ENCODE data around the gene CAMK1.
A peak's percentile ranks its signal among the peaks of the same experiment; 100 is the strongest.

The CAMK1 gene

GRCh38 chr3:9770276-9770812, 597 bp upstream of the CAMK1 start:
- no peak for DNase-seq

DNA sequence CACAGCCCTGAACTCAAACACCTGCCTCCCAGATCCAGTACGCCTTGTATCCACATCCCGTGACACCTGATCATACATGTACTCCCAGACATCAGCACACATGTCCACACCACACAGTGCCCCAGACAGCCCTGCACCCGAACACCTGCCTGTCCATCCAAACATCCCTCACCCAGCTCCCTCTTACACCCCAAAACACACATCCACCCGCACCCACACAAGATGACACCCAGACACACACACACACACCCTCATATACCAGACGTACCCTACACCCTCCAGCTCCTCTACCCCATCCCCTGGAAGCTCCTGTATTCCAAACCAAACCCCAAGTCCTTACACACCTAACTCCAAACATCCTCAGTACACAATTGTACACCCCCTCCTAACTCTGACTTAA, 735 bp downstream of the CAMK1 start:
- no peak for DNase-seq

GRCh38 chr3:9768141-9768775, 1.5 kb downstream of the CAMK1 start:
- DNase-seq, result no peak

- no peak for DNase-seq
Observed at GRCh38 chr3:9767418-9767817, 2.3 kb downstream of the CAMK1 start.

DNA sequence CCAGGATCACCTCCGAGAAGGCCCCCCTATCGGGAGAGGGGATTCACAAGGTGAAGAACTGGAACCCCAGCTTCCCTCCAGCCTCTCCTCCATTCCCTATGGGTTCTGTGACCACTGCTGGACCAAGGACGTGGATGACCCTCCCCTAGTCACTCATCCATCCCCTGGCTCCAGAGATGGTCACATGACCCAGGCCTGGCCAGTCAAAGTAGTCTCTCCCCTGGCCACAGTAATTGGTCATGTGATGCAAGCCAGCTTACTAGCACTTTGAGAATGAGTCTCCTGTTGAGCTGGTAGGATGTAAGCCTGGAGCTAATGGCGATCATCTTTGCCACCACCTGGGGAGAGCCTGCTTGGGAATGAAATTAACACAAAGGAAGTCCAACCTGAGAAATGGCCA, 3.9 kb downstream of the CAMK1 start:
- DNase-seq, result no peak

GRCh38 chr3:9762871-9763270, 6.9 kb downstream of the CAMK1 start:
- DNase-seq, result no peak

DNA sequence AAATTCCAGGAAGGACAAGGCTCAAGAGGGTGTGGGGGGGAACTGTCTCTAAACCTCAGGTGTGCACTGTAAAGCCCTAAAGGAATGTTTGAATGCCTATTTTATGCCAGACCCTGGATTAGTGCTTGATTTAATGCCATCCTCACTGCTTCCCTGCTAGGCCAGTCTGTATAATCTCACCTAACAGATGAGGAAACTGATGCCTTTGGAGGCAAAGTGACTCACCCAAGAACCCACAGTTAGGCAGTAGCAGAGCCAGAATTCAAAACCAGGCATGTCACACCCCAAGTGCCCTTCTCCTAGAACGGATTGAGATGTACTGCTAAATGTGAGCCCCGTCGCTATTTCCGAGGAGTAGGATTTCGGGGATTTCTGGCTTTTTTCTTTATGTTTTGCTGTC, 7.8 kb downstream of the CAMK1 start:
- no peak for DNase-seq

DNA sequence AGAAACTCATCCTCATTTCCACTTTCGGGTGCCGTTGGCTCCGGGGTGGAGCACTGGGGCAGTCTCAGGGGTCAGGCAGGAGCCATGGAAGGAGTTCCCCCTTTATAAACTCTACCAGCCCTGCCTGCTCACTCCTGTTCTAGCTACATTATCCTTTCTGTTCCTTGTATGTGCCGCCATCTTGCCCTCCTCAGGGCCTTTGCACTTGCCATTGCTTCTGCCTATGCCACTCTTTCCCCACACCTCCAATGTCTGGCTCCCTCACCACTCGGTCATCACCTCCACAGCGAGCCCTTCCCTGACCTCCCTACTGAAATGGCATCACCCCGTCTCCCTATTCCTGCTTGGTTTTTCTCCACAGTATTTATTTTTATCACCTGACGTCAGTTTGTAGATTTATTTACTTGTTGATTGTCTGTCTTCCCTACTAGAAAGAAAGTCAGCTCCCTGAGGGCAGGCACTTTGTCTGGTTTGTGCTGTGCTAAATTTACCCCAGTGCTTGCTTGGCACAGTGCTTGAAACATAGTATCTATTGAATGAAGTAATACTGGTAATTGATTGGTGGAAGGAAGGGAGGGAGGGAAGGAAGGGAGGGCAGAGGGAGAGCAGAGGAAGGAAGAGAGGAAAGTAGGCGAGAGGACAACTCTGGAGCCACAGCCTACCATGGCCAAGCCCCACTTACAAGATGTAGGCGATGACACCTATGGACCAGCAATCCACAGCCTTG, 8.8 kb downstream of the CAMK1 start:
- no peak for DNase-seq

DNA sequence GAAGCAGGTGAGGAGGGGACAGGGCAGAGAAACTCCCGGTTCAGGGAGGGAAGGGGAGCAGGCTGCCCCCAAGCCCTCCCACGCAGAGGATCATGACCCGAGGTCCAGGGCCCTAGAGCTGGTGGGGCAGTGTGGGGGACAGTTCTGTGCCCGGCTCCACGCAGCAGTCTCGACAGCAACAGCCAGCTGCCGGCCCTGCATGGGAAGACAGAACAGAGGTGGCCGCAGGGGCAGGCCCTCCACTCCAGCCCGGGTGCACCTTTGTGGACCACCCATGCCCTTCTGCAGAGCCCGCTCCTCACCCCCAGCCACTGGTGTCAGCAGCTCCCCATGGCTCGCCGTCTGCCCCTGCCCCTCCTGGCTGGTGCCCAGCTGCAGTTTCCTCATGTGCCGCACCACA, 12.3 kb downstream of the CAMK1 start:
- no peak for DNase-seq

- no peak for DNase-seq
Observed at GRCh38 chr3:9754678-9755077, 15.1 kb downstream of the CAMK1 start.

- no peak for DNase-seq
Observed at GRCh38 chr3:9750556-9751411, 19.0 kb downstream of the CAMK1 start.

- DNase-seq, result peak; percentile 90
Observed at GRCh38 chr3:9749645-9750555, 19.8 kb downstream of the CAMK1 start, which contains the start of gene OGG1. Gene OGG1, plus strand, starts transcription at chr3:9749952. Its CDS starts 335 bp downstream, at chr3:9750287.

- no peak for DNase-seq
Observed at GRCh38 chr3:9749296-9749644, 20.5 kb downstream of the CAMK1 start.

GRCh38 chr3:9748031-9748430, 21.7 kb downstream of the CAMK1 start:
- no peak for DNase-seq

GRCh38 chr3:9747267-9747666, 22.5 kb downstream of the CAMK1 start:
- DNase-seq, result no peak

DNA sequence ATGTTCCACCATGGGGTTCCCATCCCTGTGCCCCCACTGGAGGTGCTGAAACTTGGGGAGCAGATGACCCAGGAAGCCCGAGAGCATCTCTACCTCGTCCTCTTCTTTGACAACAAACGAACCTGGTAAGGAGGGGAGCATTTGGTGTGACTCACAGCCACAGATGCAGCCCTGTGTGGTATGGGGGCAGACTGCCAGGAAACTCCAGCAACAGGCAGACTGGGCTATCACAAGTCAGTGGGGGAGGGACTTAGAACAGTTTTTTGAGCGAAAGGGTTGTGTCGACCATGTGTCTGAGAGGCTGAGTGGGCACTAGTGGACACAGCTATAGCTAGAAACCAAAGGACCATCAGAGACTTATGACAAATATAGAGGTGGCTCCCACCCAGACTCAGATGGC, 23.4 kb downstream of the CAMK1 start:
- DNase-seq, result no peak

GRCh38 chr3:9745521-9745920, 24.2 kb downstream of the CAMK1 start:
- no peak for DNase-seq

DNA sequence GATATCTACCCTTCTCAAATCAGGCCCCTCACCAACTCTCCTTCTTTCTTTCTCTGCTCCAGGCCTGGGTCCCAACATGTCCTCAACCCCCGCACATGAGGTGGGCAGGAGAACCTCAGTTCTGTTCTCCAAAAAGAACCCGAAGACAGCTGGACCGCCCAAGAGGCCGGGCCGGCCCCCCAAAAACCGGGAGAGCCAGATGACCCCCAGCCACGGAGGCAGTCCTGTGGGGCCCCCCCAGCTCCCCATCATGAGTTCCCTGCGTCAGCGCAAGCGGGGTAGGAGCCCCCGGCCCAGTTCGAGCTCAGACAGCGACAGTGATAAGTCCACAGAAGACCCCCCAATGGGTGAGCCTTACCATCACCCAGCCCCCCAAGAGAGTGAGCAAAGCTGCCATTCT, 25.6 kb downstream of the CAMK1 start:
- no peak for DNase-seq

- no peak for DNase-seq
Observed at GRCh38 chr3:9743548-9743947, 26.2 kb downstream of the CAMK1 start.

DNA sequence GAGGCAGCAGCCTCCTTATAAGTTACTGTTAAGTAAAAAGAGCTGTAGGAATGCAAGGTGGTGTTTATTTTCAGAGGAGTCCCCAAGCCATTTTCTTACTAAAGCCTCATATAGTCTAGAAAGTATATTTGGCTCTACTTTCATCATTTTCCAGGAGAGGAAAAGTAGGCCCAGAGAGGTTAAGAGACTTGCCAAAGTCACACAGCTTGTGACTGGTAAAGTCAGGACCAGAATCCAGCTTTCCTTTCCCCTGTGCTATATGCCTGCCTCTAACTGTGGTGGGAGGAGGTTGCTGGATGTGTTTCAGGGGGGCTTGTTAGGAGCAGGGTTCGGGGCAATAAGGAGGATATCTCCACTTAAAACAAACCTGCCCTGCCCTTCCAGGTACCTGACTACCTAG, 27.2 kb downstream of the CAMK1 start:
- no peak for DNase-seq

DNA sequence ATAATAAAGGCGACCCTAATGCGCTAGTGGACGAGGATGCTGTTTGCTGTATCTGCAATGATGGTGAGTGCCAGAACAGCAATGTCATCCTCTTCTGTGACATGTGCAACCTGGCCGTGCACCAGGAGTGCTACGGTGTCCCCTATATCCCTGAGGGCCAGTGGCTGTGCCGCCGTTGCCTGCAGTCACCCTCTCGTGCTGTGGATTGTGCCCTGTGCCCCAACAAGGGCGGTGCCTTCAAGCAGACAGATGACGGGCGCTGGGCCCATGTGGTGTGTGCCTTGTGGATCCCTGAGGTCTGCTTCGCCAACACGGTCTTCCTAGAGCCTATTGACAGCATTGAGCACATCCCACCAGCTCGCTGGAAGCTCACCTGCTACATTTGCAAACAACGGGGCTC, 30.6 kb downstream of the CAMK1 start:
- DNase-seq, result no peak

DNA sequence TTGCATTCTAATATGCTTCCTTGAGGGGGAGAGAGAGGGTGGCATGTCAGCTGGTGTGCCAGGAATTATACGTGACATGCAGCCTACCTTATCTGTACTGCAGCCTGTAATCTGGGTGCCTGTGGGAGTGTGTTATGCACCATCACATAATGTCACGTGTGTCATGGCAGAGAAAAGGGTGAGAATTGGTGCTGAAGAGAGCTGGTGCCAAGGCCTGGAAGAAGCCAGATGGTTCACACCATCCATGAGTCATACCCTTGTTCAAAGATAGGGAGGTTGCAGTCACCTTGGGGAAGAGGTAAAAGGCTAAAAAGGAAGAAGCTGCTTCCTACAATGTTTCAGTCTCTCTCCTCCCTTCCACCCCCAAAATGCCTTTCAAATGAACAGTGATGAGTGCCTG, 32.9 kb downstream of the CAMK1 start:
- no peak for DNase-seq

DNA sequence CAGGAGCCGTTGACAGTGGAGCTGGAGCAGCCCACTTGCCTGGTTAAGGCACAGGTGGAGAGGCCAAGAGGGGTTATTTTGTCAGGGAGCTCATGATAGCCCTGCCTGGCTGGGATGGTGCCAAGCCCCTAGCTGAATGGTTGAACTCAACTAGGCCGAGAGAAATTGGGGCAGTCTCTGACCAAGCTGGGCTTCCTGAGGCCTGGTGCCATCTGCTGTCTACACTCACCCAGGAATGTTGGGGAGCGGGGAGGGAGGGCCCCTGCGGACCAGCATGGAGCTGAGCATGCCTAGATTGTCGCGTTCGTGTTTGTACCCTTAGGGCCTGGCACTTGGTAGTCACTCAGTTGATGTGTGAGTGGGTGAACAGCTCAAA, 37.0 kb downstream of the CAMK1 start:
- no peak for DNase-seq
